ENCODE results near the gene SPACA6. TPM values are rescaled to one million over a fixed set of nuclear protein-coding genes. Genes with fewer than 3 reads are reported as not detected.
"Not testable (repeated sequence)": the region's sequence is repeated elsewhere in the genome, so short reads cannot be mapped to it uniquely, and the experiment has no call there.

SPACA6 gene
- 28.9 and 32.3 TPM in 2 replicates for total RNA-seq
- long read RNA-seq, partial matches to known transcripts = 1 of 2 reads
- long read RNA-seq, other reads (novel, unspliced or antisense) = 1 of 2 reads

DNA sequence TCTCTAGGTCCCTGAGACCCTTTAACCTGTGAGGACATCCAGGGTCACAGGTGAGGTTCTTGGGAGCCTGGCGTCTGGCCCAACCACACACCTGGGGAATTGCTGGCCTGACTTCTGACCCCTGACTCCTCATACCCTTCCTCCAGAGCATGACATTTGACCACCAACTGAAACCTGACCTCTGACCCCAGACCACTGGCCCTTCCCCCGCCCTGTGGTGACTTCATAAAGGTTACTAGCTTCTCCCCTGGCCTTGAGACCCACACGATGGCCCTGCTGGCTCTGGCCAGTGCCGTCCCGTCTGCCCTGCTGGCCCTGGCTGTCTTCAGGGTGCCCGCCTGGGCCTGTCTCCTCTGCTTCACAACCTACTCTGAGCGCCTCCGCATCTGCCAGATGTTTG, at the start of gene SPACA6:
SPACA6 (plus strand) TSS at position 71 of the 400 bp plus-strand sequence; CDS start at position 268, 197 bp downstream.
- H3K4me3 Mint-ChIP-seq (ENCODE audit: low read depth) = peak within 1 kb of the TSS; percentile 50
- peak within 1 kb of the TSS; percentile 33 for H3K27ac Mint-ChIP-seq
- no peaks in the 10 kb centered on the region for H3K27me3 Mint-ChIP-seq
- TF ChIP-seq, protein P1, sequence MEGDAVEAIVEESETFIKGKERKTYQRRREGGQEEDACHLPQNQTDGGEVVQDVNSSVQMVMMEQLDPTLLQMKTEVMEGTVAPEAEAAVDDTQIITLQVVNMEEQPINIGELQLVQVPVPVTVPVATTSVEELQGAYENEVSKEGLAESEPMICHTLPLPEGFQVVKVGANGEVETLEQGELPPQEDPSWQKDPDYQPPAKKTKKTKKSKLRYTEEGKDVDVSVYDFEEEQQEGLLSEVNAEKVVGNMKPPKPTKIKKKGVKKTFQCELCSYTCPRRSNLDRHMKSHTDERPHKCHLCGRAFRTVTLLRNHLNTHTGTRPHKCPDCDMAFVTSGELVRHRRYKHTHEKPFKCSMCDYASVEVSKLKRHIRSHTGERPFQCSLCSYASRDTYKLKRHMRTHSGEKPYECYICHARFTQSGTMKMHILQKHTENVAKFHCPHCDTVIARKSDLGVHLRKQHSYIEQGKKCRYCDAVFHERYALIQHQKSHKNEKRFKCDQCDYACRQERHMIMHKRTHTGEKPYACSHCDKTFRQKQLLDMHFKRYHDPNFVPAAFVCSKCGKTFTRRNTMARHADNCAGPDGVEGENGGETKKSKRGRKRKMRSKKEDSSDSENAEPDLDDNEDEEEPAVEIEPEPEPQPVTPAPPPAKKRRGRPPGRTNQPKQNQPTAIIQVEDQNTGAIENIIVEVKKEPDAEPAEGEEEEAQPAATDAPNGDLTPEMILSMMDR (IDR thresholded peaks at IDR 0.05; ENCODE audit: unreplicated experiment) = no peak
- H3K4me1 Mint-ChIP-seq (ENCODE audit: low read depth) = peaks cover 16% of the 10 kb centered on the region
- DNase-seq (ENCODE audit: low spot score, unreplicated experiment) = no peak
- H3K9me3 Mint-ChIP-seq (ENCODE audit: low read depth) = no peaks in the 10 kb centered on the region
- H3K36me3 Mint-ChIP-seq (ENCODE audit: insufficient read depth) = peaks cover 13% of the 10 kb centered on the region

DNA sequence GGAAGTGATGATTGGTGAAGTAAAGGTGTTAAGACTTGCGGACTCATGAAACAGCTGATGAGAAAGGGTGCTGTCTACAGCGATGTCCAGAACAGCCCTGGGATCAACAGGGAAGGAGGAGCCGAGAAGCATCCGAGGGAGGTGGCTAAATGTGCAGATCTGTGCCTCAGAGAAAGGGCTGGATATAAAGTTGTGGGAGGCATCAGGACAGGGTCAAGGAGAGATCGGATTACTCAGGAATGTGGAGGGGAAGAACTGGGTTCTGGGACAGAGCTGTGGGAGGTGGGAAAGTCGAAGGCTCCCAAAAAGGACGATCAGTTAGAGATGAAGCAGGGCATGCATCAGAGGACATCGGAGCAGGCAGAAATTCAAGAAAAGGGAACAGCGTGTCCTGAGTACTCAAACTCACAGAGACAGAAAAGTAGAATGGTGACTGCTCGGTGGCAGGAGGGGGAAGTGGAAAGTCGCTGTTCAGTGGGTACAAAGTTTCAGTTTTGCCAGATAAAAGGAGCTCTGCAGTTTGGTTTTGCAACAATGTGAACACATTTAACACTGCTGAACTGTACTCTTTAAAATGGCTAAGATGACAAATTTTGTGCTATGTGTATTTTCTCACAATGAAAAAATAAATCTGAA, 48.4 kb upstream of the SPACA6 start:
- Mint-ChIP-seq H3K9me3 (ENCODE audit: low read depth) (peaks cover 3% of the 10 kb centered on the region), H3K36me3 (ENCODE audit: insufficient read depth) (no peaks in the 10 kb centered on the region), H3K4me1 (ENCODE audit: low read depth) (no peaks in the 10 kb centered on the region), H3K27me3 (peaks cover 37% of the 10 kb centered on the region), H3K27ac (no peak overlapping the region), H3K4me3 (ENCODE audit: low read depth) (no peak overlapping the region)
- DNase-seq (ENCODE audit: low spot score, unreplicated experiment) = no peak
- TF ChIP-seq, protein P1 (IDR thresholded peaks at IDR 0.05; ENCODE audit: unreplicated experiment) = no peak

DNA sequence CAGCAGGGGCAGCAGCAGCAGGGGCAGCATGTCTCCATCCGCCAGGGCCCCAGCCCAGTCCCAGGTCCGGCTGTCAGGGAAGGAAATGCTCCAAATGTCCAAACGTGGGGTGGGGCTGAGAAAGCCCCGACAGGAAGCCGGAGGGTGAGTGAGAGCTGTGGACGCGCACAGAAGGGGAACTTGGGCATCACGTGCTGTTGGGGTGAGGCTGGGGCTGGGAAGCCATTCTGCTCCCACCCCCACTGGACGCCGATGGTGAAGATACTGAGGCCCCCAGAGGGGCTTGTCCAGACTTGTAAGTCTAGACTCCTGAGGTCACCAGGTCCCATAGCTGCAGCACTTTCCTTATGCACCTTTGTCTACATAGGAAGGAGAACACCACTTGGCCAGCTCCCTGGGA, 46.4 kb upstream of the SPACA6 start, which contains the start of gene SIGLEC14:
SIGLEC14 (minus strand) TSS at position 96 of the 400 bp plus-strand sequence; CDS start at position 30, 66 bp downstream.
- H3K4me3 Mint-ChIP-seq (ENCODE audit: low read depth); H3K9me3 Mint-ChIP-seq (ENCODE audit: low read depth); H3K27ac Mint-ChIP-seq; H3K4me1 Mint-ChIP-seq (ENCODE audit: low read depth); DNase-seq (ENCODE audit: low spot score, unreplicated experiment); H3K36me3 Mint-ChIP-seq (ENCODE audit: insufficient read depth): not testable (repeated sequence)
- H3K27me3 Mint-ChIP-seq = peaks cover 35% of the 10 kb centered on the region

- Mint-ChIP-seq H3K9me3 (ENCODE audit: low read depth) (no peaks in the 10 kb centered on the region), H3K27ac (no peak overlapping the region), H3K4me1 (ENCODE audit: low read depth) (no peaks in the 10 kb centered on the region), H3K4me3 (ENCODE audit: low read depth) (no peak overlapping the region), H3K27me3 (peaks cover 36% of the 10 kb centered on the region), H3K36me3 (ENCODE audit: insufficient read depth) (no peaks in the 10 kb centered on the region)
- TF ChIP-seq, protein P1 (IDR thresholded peaks at IDR 0.05; ENCODE audit: unreplicated experiment) = no peak
- no peak for DNase-seq (ENCODE audit: low spot score, unreplicated experiment)
Observed at GRCh38 chr19:51647318-51647717, 45.8 kb upstream of the SPACA6 start.

GRCh38 chr19:51651216-51651846, 41.8 kb upstream of the SPACA6 start:
- TF ChIP-seq, protein P1 (IDR thresholded peaks at IDR 0.05; ENCODE audit: unreplicated experiment) = no peak
- no peak for DNase-seq (ENCODE audit: low spot score, unreplicated experiment)
- Mint-ChIP-seq H3K4me1 (ENCODE audit: low read depth) (no peaks in the 10 kb centered on the region), H3K27me3 (peaks cover 30% of the 10 kb centered on the region), H3K27ac (no peak overlapping the region), H3K4me3 (ENCODE audit: low read depth) (no peak overlapping the region), H3K9me3 (ENCODE audit: low read depth) (no peaks in the 10 kb centered on the region), H3K36me3 (ENCODE audit: insufficient read depth) (no peaks in the 10 kb centered on the region)

All from progenitor cell of endocrine pancreas (in vitro differentiated cells).